GM18499 (cell line): ENCODE measurements around the gene KRT28.
"Not testable (repeated sequence)": the region's sequence is repeated elsewhere in the genome, so short reads cannot be mapped to it uniquely, and the experiment has no call there.

ENCODE experiments used
- ATAC-seq: cut with Tn5 transposase; IDR thresholded peaks from one replicate; pipeline ENCODE4 v1.9.1; 2021; ENCODE audit warnings: moderate number of reproducible peaks; ENCODE audit not compliant: insufficient read depth, unreplicated experiment

Gene KRT28

DNA sequence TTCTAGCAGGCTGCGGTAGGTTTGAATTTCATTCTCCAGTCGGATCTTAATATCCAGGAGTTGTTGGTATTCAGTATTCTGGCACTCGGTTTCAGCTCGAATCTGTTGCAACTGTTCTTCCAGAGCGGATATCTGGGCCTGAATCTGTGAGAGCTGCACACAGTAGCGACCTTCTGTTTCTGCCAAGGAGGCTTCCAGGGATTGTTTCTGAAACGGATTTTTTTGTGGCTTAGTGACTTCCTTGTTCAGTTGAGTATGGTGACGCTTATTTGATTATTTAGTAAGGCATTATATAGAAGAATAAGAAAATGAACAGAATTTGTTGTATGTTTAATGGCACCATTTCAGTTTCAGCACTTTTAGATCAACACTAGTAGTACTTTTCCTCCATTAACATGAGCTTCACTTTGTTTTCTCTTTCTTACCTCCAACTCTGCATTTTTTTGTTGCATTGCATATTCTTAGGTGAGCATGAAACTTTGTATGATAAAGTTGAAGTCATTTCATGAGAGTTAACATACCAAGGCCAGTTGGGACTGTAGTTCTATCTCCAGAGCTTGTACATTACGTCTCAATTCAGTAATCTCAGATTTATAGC, 19.9 kb upstream of the KRT28 start:
- ATAC-seq = no peak

GRCh38 chr17:40818733-40819527, 19.2 kb upstream of the KRT28 start:
- no peak for ATAC-seq

DNA sequence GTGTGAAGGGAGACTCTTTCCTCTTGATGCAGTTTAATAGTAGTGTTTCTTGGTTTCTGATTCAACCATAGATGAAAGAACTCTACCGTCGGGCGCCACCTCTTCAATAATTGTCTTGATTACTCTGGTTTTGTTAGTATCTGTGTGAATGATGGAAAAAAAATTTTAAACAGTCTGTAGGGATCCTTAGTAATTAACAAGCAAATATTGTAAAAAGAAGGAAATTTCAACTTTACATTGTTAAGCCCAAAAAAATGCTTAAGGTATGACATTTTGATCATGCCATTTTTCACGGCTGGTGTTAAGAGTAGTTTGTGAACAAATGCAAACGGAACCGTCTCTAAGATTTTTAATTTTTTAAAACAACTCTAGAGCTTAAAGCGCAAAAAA, 18.6 kb upstream of the KRT28 start:
- ATAC-seq = no peak

GRCh38 chr17:40817103-40817682, 17.4 kb upstream of the KRT28 start:
- no peak for ATAC-seq

DNA sequence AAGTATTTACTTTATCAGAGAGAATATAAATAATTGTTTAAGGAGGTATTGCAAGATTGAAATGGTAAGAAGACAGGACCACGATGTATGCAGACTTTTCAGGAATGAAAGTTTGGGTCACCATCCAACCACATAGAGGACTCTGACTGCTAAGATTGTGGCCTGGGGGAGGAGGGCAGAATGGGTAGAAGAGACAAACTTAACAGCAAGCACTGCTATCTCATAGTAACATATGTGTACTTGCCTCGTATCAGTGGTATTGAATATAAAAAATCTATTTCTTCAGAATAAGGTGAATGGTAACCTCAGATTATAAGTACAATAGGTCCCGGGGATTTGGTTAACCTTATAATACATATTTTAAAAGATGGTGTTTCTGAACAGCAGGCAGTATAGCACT, 16.8 kb upstream of the KRT28 start:
- ATAC-seq = no peak

DNA sequence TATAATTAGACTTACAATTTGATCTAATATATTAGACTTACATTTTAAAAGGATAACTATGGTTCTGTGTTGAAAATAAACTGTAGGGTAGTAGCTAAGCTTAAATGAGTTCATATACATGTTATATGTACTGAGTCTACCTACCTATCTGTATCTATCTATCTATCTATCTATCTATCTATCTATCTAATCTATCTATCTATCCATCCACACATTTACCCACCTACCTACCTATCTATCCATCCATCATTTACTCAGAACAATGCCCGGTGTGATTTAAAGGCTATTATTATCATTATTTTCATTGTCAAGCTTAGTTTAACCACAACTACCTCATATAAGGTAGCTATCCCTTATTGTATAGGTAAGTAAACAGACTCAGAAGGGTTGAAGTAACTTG, 15.6 kb upstream of the KRT28 start:
- ATAC-seq = no peak

GRCh38 chr17:40814657-40815056, 14.9 kb upstream of the KRT28 start:
- not testable (repeated sequence) for ATAC-seq

- no peak for ATAC-seq
Measured at GRCh38 chr17:40813804-40814203, 14.0 kb upstream of the KRT28 start.

DNA sequence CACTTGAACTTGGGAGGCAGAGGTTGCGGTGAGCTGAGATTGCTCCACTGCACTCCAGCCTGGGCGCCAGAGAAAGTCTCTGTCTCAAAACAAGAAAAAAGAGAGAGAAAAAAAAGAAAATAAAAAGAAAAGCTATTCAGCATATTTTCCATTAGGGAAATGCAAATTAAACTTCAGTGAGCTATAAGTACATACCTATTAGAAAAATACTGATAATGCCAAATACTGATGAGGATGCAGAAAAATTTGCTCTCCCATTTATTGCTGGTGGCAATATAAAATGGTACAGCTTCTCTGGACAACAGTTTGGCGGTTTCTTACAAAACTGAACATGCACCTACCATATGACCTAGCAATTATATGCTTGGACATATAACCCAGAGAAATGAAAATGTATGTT, 12.9 kb upstream of the KRT28 start:
- no peak for ATAC-seq

GRCh38 chr17:40810494-40810893, 10.7 kb upstream of the KRT28 start:
- ATAC-seq = no peak

DNA sequence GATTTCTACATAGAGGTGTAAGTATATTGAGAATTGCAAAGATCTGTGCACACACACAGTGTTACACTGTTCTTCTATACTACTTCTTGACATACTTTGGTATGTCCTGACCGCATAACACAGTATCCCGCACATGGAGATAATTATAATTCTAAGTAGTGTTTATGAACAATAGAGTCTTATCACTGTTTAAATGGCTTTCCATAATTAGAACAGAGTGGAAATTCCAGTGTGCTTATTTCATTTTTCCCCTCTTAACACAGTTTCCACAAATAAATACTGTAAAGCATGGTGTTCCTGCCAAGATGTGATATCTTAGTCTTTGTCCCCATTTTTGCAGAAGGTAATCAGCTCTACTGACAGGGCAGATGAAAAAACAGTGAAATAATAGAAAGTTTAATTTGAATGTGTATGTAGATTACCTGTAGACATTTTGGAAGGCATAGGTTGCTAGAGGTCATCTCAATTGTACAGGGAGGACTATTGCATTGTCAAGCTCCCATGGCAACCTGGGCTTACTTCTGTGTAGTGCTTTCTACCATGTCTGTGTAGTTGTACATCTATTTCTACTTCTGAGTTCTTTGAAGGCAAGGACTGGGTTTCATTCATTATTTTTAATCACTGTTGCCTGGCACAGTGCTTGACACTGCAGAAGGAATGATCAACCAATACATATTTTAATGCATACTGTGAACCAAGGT, 10.1 kb upstream of the KRT28 start:
- ATAC-seq = no peak

GRCh38 chr17:40806131-40806530, 6.4 kb upstream of the KRT28 start:
- no peak for ATAC-seq

- no peak for ATAC-seq
Measured at GRCh38 chr17:40803617-40804082, 3.9 kb upstream of the KRT28 start.

- no peak for ATAC-seq
Measured at GRCh38 chr17:40801157-40801556, 1.4 kb upstream of the KRT28 start.

DNA sequence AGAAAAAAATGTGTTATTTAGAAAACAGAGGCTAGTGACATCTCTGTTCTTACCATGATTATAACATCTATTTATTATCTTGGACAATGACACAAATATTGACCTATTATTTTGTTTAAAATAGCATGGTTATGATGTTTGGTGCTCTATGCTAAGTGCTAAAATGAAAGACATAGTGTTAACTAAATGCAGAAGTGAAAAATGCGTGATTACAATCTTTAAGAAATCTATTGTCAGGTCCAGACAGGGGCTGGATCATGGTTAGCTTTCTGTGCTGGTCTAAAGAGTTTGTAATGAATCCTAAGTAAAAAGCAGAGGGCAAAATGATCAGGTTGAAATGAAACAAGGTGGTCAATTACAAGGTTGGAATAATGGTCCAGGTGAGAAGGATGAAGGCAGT, 622 bp upstream of the KRT28 start:
- ATAC-seq = no peak

DNA sequence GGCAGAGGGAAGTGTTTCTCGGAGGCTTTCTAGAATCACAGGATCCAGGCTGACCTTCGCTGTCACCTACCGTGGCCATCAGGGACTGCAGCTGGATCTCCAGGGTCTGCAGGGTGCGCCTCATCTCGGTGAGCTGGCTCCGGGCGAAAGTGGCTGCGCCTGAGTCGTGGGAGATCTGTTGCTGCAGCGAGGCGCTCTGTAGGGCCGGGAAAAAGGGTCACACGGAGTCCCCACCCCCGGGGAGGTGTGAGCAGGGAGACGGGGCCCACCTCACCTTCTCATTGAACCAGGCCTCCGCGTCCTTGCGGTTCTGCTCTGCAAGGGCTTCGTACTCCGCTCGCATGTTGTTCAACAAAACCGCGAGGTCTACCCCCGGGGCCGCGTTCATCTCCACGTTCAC, 2.9 kb downstream of the KRT28 start:
- ATAC-seq = no peak

DNA sequence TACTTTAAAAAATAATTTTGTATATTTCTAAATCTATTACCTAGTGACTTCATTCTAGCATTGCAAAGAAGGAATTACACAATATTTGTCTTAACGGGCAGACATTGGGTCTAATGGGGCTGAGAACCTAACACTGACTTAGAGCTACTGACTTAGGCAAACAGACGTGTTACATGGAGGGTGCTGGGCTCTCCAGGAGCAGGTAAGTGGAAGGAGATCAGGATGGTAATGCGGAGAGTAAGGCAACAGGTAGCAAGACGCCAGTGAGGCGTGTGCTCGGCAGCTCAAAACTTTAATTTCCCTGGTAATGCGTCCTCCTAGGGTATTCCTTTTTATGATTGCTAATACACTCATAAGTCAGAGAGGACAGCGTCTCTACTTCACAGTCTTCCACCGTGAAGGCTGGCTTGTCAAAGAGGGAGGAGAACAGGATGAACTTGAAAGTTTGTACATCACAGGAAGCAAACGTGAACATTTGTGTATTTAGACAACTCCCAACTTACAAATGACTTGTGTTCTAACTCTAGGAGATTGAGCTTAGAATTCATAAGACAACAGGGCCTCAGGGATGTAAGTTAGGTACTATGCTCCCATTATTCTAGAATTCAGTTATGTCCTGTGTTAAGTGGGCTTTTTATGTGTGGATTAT, 4.6 kb downstream of the KRT28 start:
- ATAC-seq = no peak

- ATAC-seq = no peak
Measured at GRCh38 chr17:40794466-40794865, 5.3 kb downstream of the KRT28 start.

- no peak for ATAC-seq
Measured at GRCh38 chr17:40793832-40794231, 5.9 kb downstream of the KRT28 start.

- no peak for ATAC-seq
Measured at GRCh38 chr17:40791787-40792436, 7.8 kb downstream of the KRT28 start.
